Measurements from ENCODE around the gene CPNE4.

- TF ChIP-seq CTCF (conservative IDR thresholded peaks at IDR 0.05; ENCODE audit: low read depth, low read length), result no peak
- TF ChIP-seq EZH2 (IDR thresholded peaks at IDR 0.05; ENCODE audit: low read length, unreplicated experiment), result no peak
- no peak for TF ChIP-seq EZH2phosphoT487 (IDR thresholded peaks at IDR 0.05; ENCODE audit: borderline replicate concordance, low read length)
Observed at GRCh38 chr3:131608296-131608695, 426.5 kb downstream of the CPNE4 start.
